ENCODE measurements around the gene TBC1D25. TPM values are rescaled to one million over a fixed set of nuclear protein-coding genes. Genes with fewer than 3 reads are reported as not detected.

TBC1D25 gene
- total RNA-seq, 1 donor from 2014 or later, result 12.0 TPM

GRCh38 chrX:48532161-48532560, 7.4 kb upstream of the TBC1D25 start:
- no peak for ATAC-seq
- Histone ChIP-seq H3K27ac (peak overlapping the region; percentile 46), H3K4me3 (no peak overlapping the region), H3K4me1 (no peaks in the 10 kb centered on the region), H3K36me3 (peaks cover 10% of the 10 kb centered on the region), H3K27me3 (ENCODE audit: low read depth) (no peaks in the 10 kb centered on the region), H3K9me3 (no peaks in the 10 kb centered on the region)
- no peak for TF ChIP-seq CTCF (IDR thresholded peaks at IDR 0.05)
- intact Hi-C loops (cut with DNase I), result no loop called here
- no peak for DNase-seq

- no peak for ATAC-seq
- intact Hi-C loops (cut with DNase I), result no loop called here
- DNase-seq, result no peak
Measured at GRCh38 chrX:48533165-48533564, 6.3 kb upstream of the TBC1D25 start.

GRCh38 chrX:48538641-48539344, 721 bp upstream of the TBC1D25 start:
- TF ChIP-seq CTCF (IDR thresholded peaks at IDR 0.05), result no peak
- H3K36me3 ChIP-seq, result peaks cover 8% of the 10 kb centered on the region
- ATAC-seq, result no peak

More at GRCh38 chrX:48533165-48533564, 6.3 kb upstream of the TBC1D25 start:
- no peaks in the 10 kb centered on the region for H3K4me1 ChIP-seq
- no peak overlapping the region for H3K27ac ChIP-seq
- no peaks in the 10 kb centered on the region for H3K27me3 ChIP-seq (ENCODE audit: low read depth)
- H3K36me3 ChIP-seq, result peaks cover 3% of the 10 kb centered on the region
- H3K9me3 ChIP-seq, result no peaks in the 10 kb centered on the region
- TF ChIP-seq CTCF (IDR thresholded peaks at IDR 0.05), result no peak
- no peak overlapping the region for H3K4me3 ChIP-seq

GRCh38 chrX:48540028-48540375, 488 bp downstream of the TBC1D25 start:
- peak; percentile 83 for ATAC-seq

More at GRCh38 chrX:48538641-48539344, 721 bp upstream of the TBC1D25 start:
- Histone ChIP-seq H3K4me3 (peak overlapping the region; percentile 64), H3K27ac (peak overlapping the region; percentile 88), H3K9me3 (no peaks in the 10 kb centered on the region), H3K27me3 (ENCODE audit: low read depth) (no peaks in the 10 kb centered on the region), H3K4me1 (no peaks in the 10 kb centered on the region)
- no peak for DNase-seq
- intact Hi-C loops (cut with DNase I), result no loop called here

GRCh38 chrX:48540480-48540879, 966 bp downstream of the TBC1D25 start:
- peak overlapping the region; percentile 88 for H3K27ac ChIP-seq
- ATAC-seq (no peak), DNase-seq (no peak)
- peak overlapping the region; percentile 64 for H3K4me3 ChIP-seq
- H3K9me3 ChIP-seq, result no peaks in the 10 kb centered on the region
- no peaks in the 10 kb centered on the region for H3K27me3 ChIP-seq (ENCODE audit: low read depth)
- peaks cover 25% of the 10 kb centered on the region for H3K36me3 ChIP-seq
- intact Hi-C loops (cut with DNase I), result no loop called here
- no peak for TF ChIP-seq CTCF (IDR thresholded peaks at IDR 0.05)
- no peaks in the 10 kb centered on the region for H3K4me1 ChIP-seq

More at GRCh38 chrX:48540028-48540375, 488 bp downstream of the TBC1D25 start:
- peaks cover 20% of the 10 kb centered on the region for H3K36me3 ChIP-seq
- H3K27me3 ChIP-seq (ENCODE audit: low read depth), result no peaks in the 10 kb centered on the region
- intact Hi-C loops (cut with DNase I), result no loop called here
- peak overlapping the region; percentile 64 for H3K4me3 ChIP-seq
- H3K4me1 ChIP-seq, result no peaks in the 10 kb centered on the region
- H3K9me3 ChIP-seq, result no peaks in the 10 kb centered on the region
- peak overlapping the region; percentile 88 for H3K27ac ChIP-seq
- no peak for TF ChIP-seq CTCF (IDR thresholded peaks at IDR 0.05)
- DNase-seq, result no peak

All from lower lobe of right lung (tissue), 2 donors.